OCI-LY1 (cell line): Measurements from ENCODE around the gene TMEM181.

ENCODE experiments used
- H2AFZ ChIP-seq: fragments of 200-600 bp; sonication (generic), shearing (Covaris generic); 2 replicates; pipeline ENCODE4 v1.6.0; 2014; ENCODE audit warnings: antibody characterized with exemption, mild to moderate bottlenecking, low read length
- H3F3A ChIP-seq: fragments of 200-600 bp; sonication (generic), shearing (Covaris generic); 2 replicates; pipeline ENCODE4 v1.6.0; 2014; ENCODE audit warnings: mild to moderate bottlenecking, antibody characterized with exemption, low read length, moderate library complexity; ENCODE audit not compliant: insufficient read depth
- H3K27ac ChIP-seq: fragments of 200-600 bp; sonication (generic); 2 replicates; pipeline ENCODE4 v1.5.1; 2014; ENCODE audit warnings: low read length, mixed run types, mild to moderate bottlenecking, low read depth; ENCODE audit not compliant: poor library complexity, severe bottlenecking
- H3K27me3 ChIP-seq: fragments of 200-600 bp; sonication (generic); 2 replicates; pipeline ENCODE4 v1.6.0; 2014; ENCODE audit warnings: antibody characterized with exemption, mild to moderate bottlenecking, low read length, moderate library complexity; ENCODE audit not compliant: insufficient read depth
- H3K36me3 ChIP-seq: fragments of 200-600 bp; sonication (generic); 2 replicates; pipeline ENCODE4 v1.6.1; 2014; ENCODE audit warnings: mild to moderate bottlenecking, antibody characterized with exemption, low read length, moderate library complexity, mixed read lengths; ENCODE audit not compliant: insufficient read depth
- H3K4me1 ChIP-seq: fragments of 200-600 bp; sonication (generic); 2 replicates; pipeline ENCODE4 v1.5.1; 2014; ENCODE audit warnings: mild to moderate bottlenecking, low read length, moderate library complexity; ENCODE audit not compliant: insufficient read depth, severe bottlenecking
- H3K4me2 ChIP-seq: fragments of 200-600 bp; sonication (generic), shearing (Covaris generic); 2 replicates; pipeline ENCODE4 v1.6.1; 2014; ENCODE audit warnings: low read length
- H3K4me3 ChIP-seq: fragments of 200-600 bp; sonication (generic); 2 replicates; pipeline ENCODE4 v1.5.1; 2014; ENCODE audit warnings: low read length, low read depth, mild to moderate bottlenecking, mixed read lengths; ENCODE audit not compliant: poor library complexity, severe bottlenecking
- H3K79me2 ChIP-seq: fragments of 200-600 bp; shearing (Covaris generic); 2 replicates; pipeline ENCODE4 v1.6.1; 2016; ENCODE audit warnings: mixed run types, low read length, mixed read lengths; ENCODE audit not compliant: insufficient read depth
- H3K9ac ChIP-seq: fragments of 200-600 bp; sonication (generic), shearing (Covaris generic); 2 replicates; pipeline ENCODE4 v1.6.1; 2014; ENCODE audit warnings: mild to moderate bottlenecking, low read length, mixed read lengths
- H3K9me2 ChIP-seq: fragments of 200-600 bp; sonication (generic), shearing (Covaris generic); 2 replicates; pipeline ENCODE4 v1.6.1; 2014; ENCODE audit warnings: low read depth, mild to moderate bottlenecking, low read length, mixed read lengths
- H3K9me3 ChIP-seq: fragments of 200-600 bp; shearing (Covaris generic); 2 replicates; pipeline ENCODE4 v1.6.1; 2014; ENCODE audit warnings: low read length, mixed read lengths
- H4K20me1 ChIP-seq: fragments of 200-600 bp; sonication (generic), shearing (Covaris generic); 2 replicates; pipeline ENCODE4 v1.6.0; 2016; ENCODE audit warnings: mild to moderate bottlenecking, low read length; ENCODE audit not compliant: insufficient read depth
- CTCF ChIP-seq: fragments of 200-600 bp; sonication (generic), shearing (Covaris generic); IDR thresholded peaks from 2 replicates; pipeline ENCODE4 v1.5.1; 2017; ENCODE audit warnings: mild to moderate bottlenecking, antibody characterized with exemption, low read length, moderate library complexity, mixed read lengths
- EZH2 ChIP-seq: fragments of 200-600 bp; sonication (generic), shearing (Covaris generic); IDR thresholded peaks from 2 replicates; pipeline ENCODE4 v1.8.0; 2017; ENCODE audit warnings: borderline replicate concordance, mixed run types, mild to moderate bottlenecking, antibody characterized with exemption, low read length, moderate library complexity, mixed read lengths

TMEM181 gene

DNA sequence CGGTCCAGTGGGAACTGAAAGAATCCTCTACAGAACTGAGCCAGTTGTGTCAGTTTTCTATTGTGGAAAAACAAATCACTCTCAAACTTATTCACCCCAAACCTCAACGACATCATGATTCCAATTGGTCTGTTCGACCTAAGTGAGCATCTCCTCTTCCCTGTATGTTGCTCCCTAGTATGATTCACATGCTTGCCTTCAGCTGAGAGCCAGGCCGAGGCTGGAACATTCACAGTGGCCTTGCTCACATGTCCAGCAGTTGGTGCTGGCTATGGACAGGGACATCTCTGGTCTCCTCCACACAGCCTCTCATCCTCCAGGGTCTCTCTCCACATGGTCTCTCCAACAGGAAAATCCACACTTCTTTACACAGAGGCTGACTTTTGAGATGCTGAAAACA, 28.3 kb upstream of the TMEM181 start:
- no peak overlapping the region for H3K4me2 ChIP-seq
- no peaks in the 10 kb centered on the region for H3K36me3 ChIP-seq

GRCh38 chr6:158531970-158532369, 27.9 kb upstream of the TMEM181 start:
- H3K4me1 ChIP-seq: peaks cover 8% of the 10 kb centered on the region
- no peak overlapping the region for H3K9ac ChIP-seq
- H3K27ac ChIP-seq: no peak overlapping the region
- no peaks in the 10 kb centered on the region for H3F3A ChIP-seq
- no peaks in the 10 kb centered on the region for H3K36me3 ChIP-seq
- H3K4me3 ChIP-seq: no peak overlapping the region
- no peak overlapping the region for H2AFZ ChIP-seq
- H3K27me3 ChIP-seq: peaks cover 4% of the 10 kb centered on the region; the same call in 1 of the 2 replicates
- no peaks in the 10 kb centered on the region for H3K79me2 ChIP-seq
- H3K9me3 ChIP-seq: 0 out of 2 replicates have a peak, but pooled peaks cover under 1% of the 10 kb centered on the region
- no peak overlapping the region for H3K4me2 ChIP-seq
- TF ChIP-seq EZH2 (no peak), CTCF (no peak)
- no peaks in the 10 kb centered on the region for H4K20me1 ChIP-seq
- no peaks in the 10 kb centered on the region for H3K9me2 ChIP-seq

More for the DNA sequence above, 28.3 kb upstream of the TMEM181 start:
- peaks cover 6% of the 10 kb centered on the region for H3K4me1 ChIP-seq
- H3K9me3 ChIP-seq: 0 out of 2 replicates have a peak, but pooled peaks cover 3% of the 10 kb centered on the region
- H2AFZ ChIP-seq: no peak overlapping the region
- peaks cover 4% of the 10 kb centered on the region; the same call in 1 of the 2 replicates for H3K27me3 ChIP-seq
- H3K79me2 ChIP-seq: no peaks in the 10 kb centered on the region
- H3K4me3 ChIP-seq: no peak overlapping the region
- no peaks in the 10 kb centered on the region for H3K9me2 ChIP-seq
- TF ChIP-seq EZH2 (no peak), CTCF (no peak)
- no peak overlapping the region for H3K9ac ChIP-seq
- H4K20me1 ChIP-seq: no peaks in the 10 kb centered on the region
- no peak overlapping the region for H3K27ac ChIP-seq
- H3F3A ChIP-seq: no peaks in the 10 kb centered on the region

DNA sequence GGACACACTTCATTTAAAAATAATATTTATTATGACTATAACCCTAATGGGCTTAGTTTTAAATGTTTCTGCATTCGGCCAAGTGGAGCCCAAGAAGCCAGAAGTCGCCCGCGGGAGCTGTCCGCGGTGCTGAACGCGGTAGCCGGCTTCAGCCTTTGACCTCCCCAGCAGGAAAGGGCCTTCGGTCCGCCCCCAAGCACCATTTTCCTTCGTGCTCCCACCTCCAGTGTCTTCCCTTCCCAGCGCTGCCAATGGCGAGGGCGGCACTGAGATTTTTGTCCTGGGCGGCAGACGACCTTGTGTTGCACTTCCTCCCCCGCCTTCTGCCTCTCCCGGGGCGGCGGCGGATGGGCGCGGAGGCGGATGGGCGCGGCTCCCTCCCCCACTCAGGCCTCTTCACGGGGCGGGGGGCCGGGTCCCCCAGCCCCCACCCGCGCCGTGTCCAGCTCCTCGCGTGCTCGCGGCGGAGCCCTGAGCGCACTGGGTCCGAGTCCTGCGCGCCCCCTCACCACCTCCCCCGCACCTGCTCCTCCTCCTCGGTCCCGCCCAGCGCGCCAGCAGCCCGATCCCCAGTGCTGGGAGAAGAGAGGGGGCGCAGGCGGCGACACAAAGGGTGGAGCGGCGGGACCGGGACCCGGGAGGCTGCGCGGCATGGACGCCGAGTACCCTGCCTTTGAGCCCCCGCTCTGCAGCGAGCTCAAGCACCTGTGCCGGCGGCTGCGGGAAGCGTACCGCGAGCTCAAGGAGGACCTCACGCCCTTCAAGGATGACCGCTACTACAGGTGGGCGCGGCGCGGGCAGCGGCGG, 23.6 kb upstream of the TMEM181 start:
- Histone ChIP-seq H3K9me3 (no peaks in the 10 kb centered on the region), H3K27me3 (peaks cover 7% of the 10 kb centered on the region; the same call in 1 of the 2 replicates), H3K36me3 (no peaks in the 10 kb centered on the region), H4K20me1 (no peaks in the 10 kb centered on the region), H3K4me2 (peak overlapping the region; percentile 79), H3K27ac (no peak overlapping the region), H3K4me3 (peak overlapping the region; percentile 61), H3K9me2 (no peaks in the 10 kb centered on the region), H3K4me1 (peaks cover 11% of the 10 kb centered on the region), H3K79me2 (no peaks in the 10 kb centered on the region), H2AFZ (no peak overlapping the region), H3F3A (no peaks in the 10 kb centered on the region), H3K9ac (no peak overlapping the region)
- TF ChIP-seq CTCF: no peak
